GM21717 (cell line): ENCODE measurements around the gene OR6S1.
"Not testable (repeated sequence)": the region's sequence is repeated elsewhere in the genome, so short reads cannot be mapped to it uniquely, and the experiment has no call there.

ENCODE experiments used
- ATAC-seq: cut with Tn5 transposase; IDR thresholded peaks from one replicate; pipeline ENCODE4 v1.9.1; 2021; ENCODE audit warnings: mild to moderate bottlenecking, moderate library complexity; ENCODE audit not compliant: unreplicated experiment

Gene OR6S1

GRCh38 chr14:20611277-20611676 lies 30.2 kb downstream of the OR6S1 start:
- ATAC-seq: no peak

- peak; percentile 12 for ATAC-seq
Observed at GRCh38 chr14:20610002-20610765, 31.3 kb downstream of the OR6S1 start.

GRCh38 chr14:20609215-20610001 lies 32.1 kb downstream of the OR6S1 start:
- ATAC-seq: no peak

- no peak for ATAC-seq
Observed at GRCh38 chr14:20608383-20609110, 32.9 kb downstream of the OR6S1 start.

GRCh38 chr14:20607617-20608016 lies 33.9 kb downstream of the OR6S1 start:
- ATAC-seq: no peak

- no peak for ATAC-seq
Observed at GRCh38 chr14:20606902-20607242, 34.6 kb downstream of the OR6S1 start.

GRCh38 chr14:20606190-20606901 lies 35.1 kb downstream of the OR6S1 start:
- no peak for ATAC-seq

GRCh38 chr14:20603813-20604690 lies 37.4 kb downstream of the OR6S1 start:
- ATAC-seq: no peak

GRCh38 chr14:20602583-20602982 lies 38.9 kb downstream of the OR6S1 start:
- no peak for ATAC-seq

GRCh38 chr14:20601522-20601921 lies 40.0 kb downstream of the OR6S1 start:
- no peak for ATAC-seq

GRCh38 chr14:20597108-20597507 lies 44.4 kb downstream of the OR6S1 start:
- no peak for ATAC-seq

- ATAC-seq: not testable (repeated sequence)
Observed at GRCh38 chr14:20595726-20596125, 45.8 kb downstream of the OR6S1 start.

GRCh38 chr14:20592574-20592973 lies 48.9 kb downstream of the OR6S1 start:
- ATAC-seq: no peak

- ATAC-seq: no peak
Observed at GRCh38 chr14:20591235-20591634, 50.3 kb downstream of the OR6S1 start, which contains the start of gene RNASE12. RNASE12 (minus strand) TSS chr14:20591376; CDS start chr14:20590723, 653 bp downstream.
